Natural killer cell (primary cell): ENCODE results near the gene MACO1. TPM values are rescaled to one million over a fixed set of nuclear protein-coding genes. Genes with fewer than 3 reads are reported as not detected.

Source experiments
- ATAC-seq, 3 donors: fragments of 150-1000 bp in 2 of 3; fragments of 200-7000 bp in 1 of 3; cut with Tn5 transposase; 1 replicate in 1 of 3; 2 replicates in 2 of 3; pipeline ENCODE4 v1.10.0; 2021; ENCODE audit warnings: mild to moderate bottlenecking in 2 of 3, moderate library complexity in 2 of 3
- DNase-seq, 2 donors: peaks; one replicate each; pipeline versions ENCODE4 v3.0.0 to v3.0.0-alpha.2; 2013 to 2021; ENCODE audit warnings: mixed read lengths in 1 of 2
- H3K27ac ChIP-seq: one replicate; pipeline ENCODE4 v1.5.1; 2013; ENCODE audit warnings: mild to moderate bottlenecking, low read length
- H3K27me3 ChIP-seq: one replicate; pipeline ENCODE4 v1.6.1; 2013; ENCODE audit warnings: low read length; ENCODE audit not compliant: control insufficient read depth, insufficient read depth
- H3K36me3 ChIP-seq: one replicate; pipeline ENCODE4 v1.6.1; 2013; ENCODE audit warnings: low read length; ENCODE audit not compliant: control insufficient read depth, insufficient read depth
- H3K4me1 ChIP-seq: one replicate; pipeline ENCODE4 v1.6.1; 2013; ENCODE audit warnings: low read length; ENCODE audit not compliant: control insufficient read depth, insufficient read depth
- H3K4me3 ChIP-seq: one replicate; pipeline ENCODE4 v1.5.1; 2013; ENCODE audit warnings: low read length
- H3K9me3 ChIP-seq: one replicate; pipeline ENCODE4 v1.6.1; 2013; ENCODE audit warnings: low read length; ENCODE audit not compliant: control insufficient read depth, insufficient read depth
- H3K27ac Mint-ChIP-seq, 2 donors: one replicate each; pipeline ENCODE4 v1.8.0; 2022; ENCODE audit warnings: mild to moderate bottlenecking in 2 of 2, mixed read lengths in 2 of 2, moderate library complexity in 1 of 2
- H3K27me3 Mint-ChIP-seq, 2 donors: one replicate each; pipeline ENCODE4 v1.8.0; 2022; ENCODE audit warnings: low read depth in 2 of 2, mixed read lengths in 2 of 2
- H3K36me3 Mint-ChIP-seq: one replicate; pipeline ENCODE4 v1.8.0; 2022; ENCODE audit warnings: mixed read lengths
- H3K4me1 Mint-ChIP-seq, 2 donors: one replicate each; pipeline ENCODE4 v1.8.0; 2022; ENCODE audit warnings: mixed read lengths in 2 of 2
- H3K4me3 Mint-ChIP-seq: one replicate; pipeline ENCODE4 v1.8.0; 2022; ENCODE audit warnings: mild to moderate bottlenecking, moderate library complexity, mixed read lengths
- H3K9me3 Mint-ChIP-seq, 2 donors: one replicate each; pipeline ENCODE4 v1.8.0; 2022; ENCODE audit warnings: mixed read lengths in 2 of 2
- CTCF ChIP-seq: fragments of 200-600 bp; IDR thresholded peaks from one replicate; pipeline ENCODE4 v1.8.0; 2022; ENCODE audit warnings: antibody characterized with exemption
- WGBS: methylation state at CpG from one replicate; pipeline ENCODE4 v1.1.7; 2013; ENCODE audit warnings: missing lambda C conversion rate; ENCODE audit not compliant: insufficient coverage; 5-methylcytosine and 5-hydroxymethylcytosine counted together
- intact Hi-C: fragments of 100-400 bp; cut with micrococcal nuclease; formaldehyde crosslinking; loops from one replicate; pipeline ENCODE4 v1.14.2; 2022
- total RNA-seq, 4 donors: library from RNA; stranded (reverse); fragments of 120-200 nt in 1 of 4; gene quantifications; one replicate each; pipeline versions ENCODE4 v1.2.3 to v1.2.4, GENCODE V29; 2013 to 2022

MACO1 gene
- total RNA-seq, 3 donors from 2014 or later (not counting 1 experiment from before 2014, with no cell fraction given): 15.9 to 19.6 (median 16.9) TPM

- intact Hi-C loops: no loop called here
- H3K4me3 Mint-ChIP-seq: peak overlapping the region; percentile 32
- peak overlapping the region; percentile 73 to 78 for H3K27ac Mint-ChIP-seq
- H3K36me3 ChIP-seq: peaks cover 9% of the 10 kb centered on the region
- H3K27ac ChIP-seq: no peak overlapping the region
- TF ChIP-seq CTCF: no peak
- peaks cover 26 to 44% of the 10 kb centered on the region in 2 donors for H3K4me1 Mint-ChIP-seq
- no peaks in the 10 kb centered on the region for H3K36me3 Mint-ChIP-seq
- no peaks in the 10 kb centered on the region for H3K9me3 ChIP-seq
- no peak overlapping the region for H3K4me3 ChIP-seq
- WGBS: 89% methylated on average over 4 of the region's 5 CpGs
- H3K9me3 Mint-ChIP-seq: no peaks in the 10 kb centered on the region
- ATAC-seq: no peak
- peaks cover 3% of the 10 kb centered on the region for H3K4me1 ChIP-seq
- DNase-seq: peak in 1 of 2 donors; percentile 50
- no peaks in the 10 kb centered on the region for H3K27me3 Mint-ChIP-seq
- no peaks in the 10 kb centered on the region for H3K27me3 ChIP-seq
Measured at GRCh38 chr1:25474439-25475047, 43.8 kb downstream of the MACO1 start.

DNA sequence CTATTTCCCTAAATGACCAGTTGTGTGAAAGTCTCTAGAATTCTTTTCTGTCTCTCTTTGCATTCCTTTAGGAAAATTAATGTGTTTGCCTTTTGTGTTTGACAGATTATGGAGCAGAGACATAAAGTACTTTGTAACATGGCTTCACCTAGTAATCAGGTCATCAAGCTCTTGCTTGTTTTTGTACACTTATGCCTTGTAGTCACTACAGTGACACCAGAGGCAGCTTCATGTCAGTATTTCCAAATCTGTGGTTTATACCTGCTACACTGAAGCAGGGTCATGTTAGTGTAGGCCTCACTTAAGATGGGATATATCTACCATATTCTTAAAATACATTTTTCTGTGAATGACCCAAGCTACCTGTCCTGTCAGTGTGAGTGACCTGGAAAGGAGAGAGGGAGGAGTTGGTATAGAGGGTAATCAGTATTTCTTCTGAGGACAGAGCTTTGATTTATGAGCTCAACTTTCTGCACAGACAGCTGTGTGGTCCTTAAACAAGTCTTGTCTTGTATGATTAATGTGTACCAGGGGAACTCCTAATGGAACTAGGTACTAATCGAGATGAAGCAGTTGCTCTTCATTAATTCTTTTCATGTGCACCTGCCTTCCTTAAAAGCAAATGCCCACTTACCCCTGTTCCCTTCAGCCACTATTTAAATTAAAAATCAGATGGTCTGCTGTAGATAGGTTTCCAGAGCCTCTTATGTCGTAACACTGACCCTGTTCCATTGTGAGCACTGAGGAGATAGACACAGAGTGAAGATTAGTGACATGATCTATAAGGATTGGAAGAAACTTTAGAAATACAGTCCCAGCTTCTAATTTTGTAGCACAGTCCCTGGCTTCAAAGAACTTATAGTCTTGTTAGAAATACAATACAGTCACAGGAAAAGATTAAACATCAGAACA lies 45.7 kb downstream of the MACO1 start:
- no peaks in the 10 kb centered on the region for H3K27me3 ChIP-seq
- TF ChIP-seq CTCF: no peak
- Mint-ChIP-seq H3K4me1 (peaks cover 26 to 45% of the 10 kb centered on the region in 2 donors), H3K4me3 (no peak overlapping the region), H3K36me3 (no peaks in the 10 kb centered on the region), H3K27me3 (no peaks in the 10 kb centered on the region), H3K27ac (peak overlapping the region in 1 of 2 donors; percentile 24), H3K9me3 (no peaks in the 10 kb centered on the region)
- 100% methylated on average over 2 of the region's 2 CpGs for WGBS
- no peak overlapping the region for H3K4me3 ChIP-seq
- no peak for ATAC-seq
- intact Hi-C loops: no loop called here
- no peak overlapping the region for H3K27ac ChIP-seq
- no peaks in the 10 kb centered on the region for H3K9me3 ChIP-seq
- H3K4me1 ChIP-seq: peaks cover 3% of the 10 kb centered on the region
- no peak for DNase-seq
- H3K36me3 ChIP-seq: peaks cover 8% of the 10 kb centered on the region

DNA sequence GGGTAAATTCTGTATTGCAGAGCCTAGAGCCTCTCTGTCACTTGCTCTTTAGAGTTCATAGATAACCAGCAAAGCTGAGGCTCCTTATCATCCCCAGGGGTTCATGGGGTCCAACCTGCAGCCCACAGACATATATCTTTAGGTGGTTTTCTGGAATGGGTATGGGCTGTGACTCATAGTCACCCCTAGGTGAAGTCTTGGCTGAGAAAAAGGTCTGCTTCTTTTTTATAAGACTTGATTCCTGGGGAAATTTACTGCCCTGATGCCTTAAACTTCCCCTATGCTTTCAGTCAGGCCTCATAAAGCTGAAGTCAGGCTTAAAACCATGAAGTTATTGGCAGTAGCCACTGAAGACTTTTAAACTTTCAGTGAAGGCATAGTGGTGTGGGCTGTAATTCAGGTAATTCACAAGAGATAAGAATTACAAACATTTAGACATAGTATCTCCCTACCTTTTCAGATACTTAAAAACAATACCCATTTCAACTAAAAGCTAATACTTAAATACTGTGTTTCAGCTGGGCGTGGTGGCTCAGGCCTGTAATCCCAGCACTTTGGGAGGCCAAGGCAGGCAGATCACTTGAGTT lies 46.8 kb downstream of the MACO1 start:
- intact Hi-C loops: no loop called here
- Mint-ChIP-seq H3K4me3 (no peak overlapping the region), H3K4me1 (peaks cover 22 to 49% of the 10 kb centered on the region in 2 donors), H3K9me3 (no peaks in the 10 kb centered on the region), H3K27ac (peak overlapping the region in 1 of 2 donors; percentile 0), H3K27me3 (no peaks in the 10 kb centered on the region), H3K36me3 (no peaks in the 10 kb centered on the region)
- no peak for TF ChIP-seq CTCF
- DNase-seq (no peak), ATAC-seq (no peak)
- no peak overlapping the region for H3K27ac ChIP-seq
- no peaks in the 10 kb centered on the region for H3K9me3 ChIP-seq
- WGBS: 96% methylated on average over 1 of the region's 1 CpG
- H3K36me3 ChIP-seq: peaks cover 8% of the 10 kb centered on the region
- no peak overlapping the region for H3K4me3 ChIP-seq
- H3K27me3 ChIP-seq: no peaks in the 10 kb centered on the region
- peaks cover 3% of the 10 kb centered on the region for H3K4me1 ChIP-seq
